WTC11 (cell line): ENCODE measurements around the gene TBC1D4. TPM values are rescaled to one million over a fixed set of nuclear protein-coding genes. Genes with fewer than 3 reads are reported as not detected.

Source experiments
- ATAC-seq: fragments of 200-7000 bp; cut with Tn5 transposase; 2 replicates; pipeline ENCODE4 v1.10.0; 2021; ENCODE audit warnings: mild to moderate bottlenecking, moderate library complexity
- CTCF ChIA-PET: fragments of 300-600 bp; sonication (Branson Sonifier 250); formaldehyde crosslinking; loops from one replicate; lab custom pipeline; 2021; ENCODE audit warnings: antibody characterized with exemption; lab: Charles Lee
- POLR2A ChIA-PET: fragments of 350-600 bp; sonication (Branson Sonifier 250); formaldehyde crosslinking; loops from one replicate; lab custom pipeline; 2021; ENCODE audit warnings: antibody characterized with exemption; lab: Charles Lee
- DNase-seq: peaks from one replicate; pipeline ENCODE4 v3.0.0; 2021; ENCODE audit warnings: low spot score
- H3K27ac Mint-ChIP-seq: 2 replicates; pipeline ENCODE4 v1.8.0; 2021; ENCODE audit warnings: mixed read lengths
- H3K27me3 Mint-ChIP-seq: 2 replicates; pipeline ENCODE4 v1.8.0; 2021; ENCODE audit warnings: low read depth, mild to moderate bottlenecking, moderate library complexity, mixed read lengths
- H3K36me3 Mint-ChIP-seq: 2 replicates; pipeline ENCODE4 v1.8.0; 2021; ENCODE audit warnings: mixed read lengths
- H3K4me1 Mint-ChIP-seq: 2 replicates; pipeline ENCODE4 v1.8.0; 2022; ENCODE audit warnings: mixed read lengths
- H3K4me3 Mint-ChIP-seq: 2 replicates; pipeline ENCODE4 v1.8.0; 2021; ENCODE audit warnings: mild to moderate bottlenecking, moderate library complexity, mixed read lengths
- H3K9me3 Mint-ChIP-seq: 2 replicates; pipeline ENCODE4 v1.8.0; 2021; ENCODE audit warnings: mixed read lengths
- CREM ChIP-seq: sonication (generic); formaldehyde crosslinking; IDR thresholded peaks from 2 replicates; pipeline ENCODE4 v1.8.1; 2022; ENCODE audit warnings: mild to moderate bottlenecking, missing genetic modification reagents, moderate library complexity
- ETV6 ChIP-seq: sonication (generic); formaldehyde crosslinking; IDR thresholded peaks from 2 replicates; pipeline ENCODE4 v1.8.1; 2022; ENCODE audit warnings: mild to moderate bottlenecking, missing genetic modification reagents
- GABPB1 ChIP-seq: sonication (generic); formaldehyde crosslinking; IDR thresholded peaks from 2 replicates; pipeline ENCODE4 v1.8.1; 2023; ENCODE audit warnings: mild to moderate bottlenecking, missing genetic modification reagents
- GRHL2 ChIP-seq: fragments of 250-450 bp; sonication (Bioruptor Pico); IDR thresholded peaks from 2 replicates; pipeline ENCODE4 v1.8.0; 2022; ENCODE audit warnings: mild to moderate bottlenecking, moderate library complexity; ENCODE audit not compliant: insufficient replicate concordance, severe bottlenecking
- JUN ChIP-seq: sonication (generic); formaldehyde crosslinking; IDR thresholded peaks from 2 replicates; pipeline ENCODE4 v1.8.0; 2023; ENCODE audit warnings: mild to moderate bottlenecking, missing genetic modification reagents
- MXD4 ChIP-seq: fragments of 250-450 bp; sonication (Bioruptor Pico); IDR thresholded peaks from 2 replicates; pipeline ENCODE4 v1.8.0; 2021; ENCODE audit warnings: mild to moderate bottlenecking, moderate library complexity, borderline replicate concordance
- NFATC4 ChIP-seq: fragments of 250-450 bp; sonication (Bioruptor Pico); IDR thresholded peaks from 2 replicates; pipeline ENCODE4 v1.9.0; 2021; ENCODE audit warnings: mild to moderate bottlenecking
- NFYB ChIP-seq: sonication (generic); formaldehyde crosslinking; conservative IDR thresholded peaks from 2 replicates; pipeline ENCODE4 v1.8.0; 2022; ENCODE audit warnings: low read depth, missing genetic modification reagents
- NR3C1 ChIP-seq: sonication (generic); formaldehyde crosslinking; conservative IDR thresholded peaks from 2 replicates; pipeline ENCODE4 v1.8.1; 2023; ENCODE audit warnings: low read depth, mild to moderate bottlenecking, missing genetic modification reagents
- OVOL2 ChIP-seq: fragments of 250-450 bp; sonication (Bioruptor Pico); IDR thresholded peaks from 2 replicates; pipeline ENCODE4 v1.9.0; 2021; ENCODE audit warnings: mild to moderate bottlenecking, borderline replicate concordance
- TEAD1 ChIP-seq: sonication (generic); formaldehyde crosslinking; IDR thresholded peaks from 2 replicates; pipeline ENCODE4 v1.8.0; 2022; ENCODE audit warnings: mild to moderate bottlenecking, missing genetic modification reagents
- ZBTB21 ChIP-seq: sonication (generic); formaldehyde crosslinking; IDR thresholded peaks from 2 replicates; pipeline ENCODE4 v1.8.1; 2023; ENCODE audit warnings: mild to moderate bottlenecking, missing genetic modification reagents, borderline replicate concordance
- ZNF121 ChIP-seq: sonication (generic); formaldehyde crosslinking; IDR thresholded peaks from 2 replicates; pipeline ENCODE4 v1.8.0; 2023; ENCODE audit warnings: missing genetic modification reagents
- ZNF232 ChIP-seq: sonication (generic); formaldehyde crosslinking; IDR thresholded peaks from 2 replicates; pipeline ENCODE4 v1.8.0; 2022; ENCODE audit warnings: mild to moderate bottlenecking, missing genetic modification reagents
- ZNF416 ChIP-seq: fragments of 250-450 bp; sonication (Bioruptor Pico); IDR thresholded peaks from 2 replicates; pipeline ENCODE4 v1.9.0; 2021; ENCODE audit warnings: mild to moderate bottlenecking, inconsistent platforms
- ZNF671 ChIP-seq: fragments of 250-450 bp; sonication (Bioruptor Pico); IDR thresholded peaks from 2 replicates; pipeline ENCODE4 v1.8.0; 2021; ENCODE audit warnings: mild to moderate bottlenecking
- total RNA-seq: library from RNA; stranded (reverse); gene quantifications from 3 replicates; pipeline ENCODE4 v1.2.3, GENCODE V29; 2021
- TF ChIP-seq, protein P1 (sequence below): sonication (generic); formaldehyde crosslinking; IDR thresholded peaks from 2 replicates; pipeline ENCODE4 v1.8.1; 2022; ENCODE audit warnings: mild to moderate bottlenecking, moderate library complexity, missing genetic modification reagents
- TF ChIP-seq, protein P2 (sequence below): sonication (generic); formaldehyde crosslinking; IDR thresholded peaks from 2 replicates; pipeline ENCODE4 v1.8.1; 2023; ENCODE audit warnings: mild to moderate bottlenecking, missing genetic modification reagents, moderate library complexity
- TF ChIP-seq, protein P3 (sequence below): sonication (generic); formaldehyde crosslinking; IDR thresholded peaks from 2 replicates; pipeline ENCODE4 v1.8.1; 2022; ENCODE audit warnings: low read depth, mild to moderate bottlenecking, moderate library complexity, missing genetic modification reagents, borderline replicate concordance
- TF ChIP-seq, protein P4 (sequence below): sonication (generic); formaldehyde crosslinking; conservative IDR thresholded peaks from 2 replicates; pipeline ENCODE4 v1.8.1; 2022; ENCODE audit warnings: mild to moderate bottlenecking, missing genetic modification reagents
- TF ChIP-seq, protein P5 (sequence below): sonication (generic); formaldehyde crosslinking; IDR thresholded peaks from 2 replicates; pipeline ENCODE4 v1.8.1; 2022; ENCODE audit warnings: low read depth, missing genetic modification reagents, borderline replicate concordance
- TF ChIP-seq, protein P6 (sequence below): sonication (generic); formaldehyde crosslinking; IDR thresholded peaks from 2 replicates; pipeline ENCODE4 v1.8.1; 2023; ENCODE audit warnings: mild to moderate bottlenecking, missing genetic modification reagents, borderline replicate concordance
- TF ChIP-seq, protein P7 (sequence below): sonication (generic); formaldehyde crosslinking; IDR thresholded peaks from 2 replicates; pipeline ENCODE4 v1.8.0; 2022; ENCODE audit warnings: mild to moderate bottlenecking, missing genetic modification reagents
- TF ChIP-seq, protein P8 (sequence below): sonication (generic); formaldehyde crosslinking; IDR thresholded peaks from 2 replicates; pipeline ENCODE4 v1.8.1; 2022; ENCODE audit warnings: missing genetic modification reagents, borderline replicate concordance

TBC1D4 gene
- total RNA-seq, 1 experiment from 2014 or later, result 37.1 TPM

DNA sequence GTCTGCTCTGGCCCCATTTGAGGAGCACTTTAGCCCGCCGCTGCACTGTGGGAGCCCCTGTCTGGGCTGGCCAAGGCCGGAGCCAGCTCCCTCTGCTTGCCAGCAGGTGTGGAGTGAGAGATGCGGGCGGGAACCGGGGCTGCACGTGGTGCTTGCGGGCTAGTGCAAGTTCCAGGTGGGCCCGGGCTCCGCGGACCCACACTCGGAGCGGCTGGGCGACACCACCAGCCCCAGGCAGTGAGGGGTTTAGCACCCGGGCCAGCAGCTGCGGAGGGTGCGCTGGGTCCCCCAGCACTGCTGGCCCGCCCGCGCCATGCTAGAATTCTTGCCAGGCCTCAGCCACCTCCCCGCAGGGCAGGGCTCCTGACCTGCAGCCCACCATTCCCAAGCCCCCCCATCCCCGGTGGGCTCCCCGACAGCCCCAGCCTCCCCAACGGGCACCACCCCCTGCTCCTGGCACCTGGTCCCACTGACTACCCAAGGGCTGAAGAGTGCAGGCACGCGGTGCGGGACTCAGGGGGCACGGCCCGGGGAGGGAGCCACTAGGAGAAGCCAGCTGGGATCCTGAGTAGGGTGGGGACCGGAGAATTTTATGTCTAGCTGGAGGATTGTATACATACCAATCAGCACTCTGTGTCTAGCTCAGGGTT lies 36.6 kb upstream of the TBC1D4 start:
- ATAC-seq (no peak), DNase-seq (no peak)
- no peak for TF ChIP-seq TEAD1 (CRISPR knock-in tag)
- TF ChIP-seq, protein P1, sequence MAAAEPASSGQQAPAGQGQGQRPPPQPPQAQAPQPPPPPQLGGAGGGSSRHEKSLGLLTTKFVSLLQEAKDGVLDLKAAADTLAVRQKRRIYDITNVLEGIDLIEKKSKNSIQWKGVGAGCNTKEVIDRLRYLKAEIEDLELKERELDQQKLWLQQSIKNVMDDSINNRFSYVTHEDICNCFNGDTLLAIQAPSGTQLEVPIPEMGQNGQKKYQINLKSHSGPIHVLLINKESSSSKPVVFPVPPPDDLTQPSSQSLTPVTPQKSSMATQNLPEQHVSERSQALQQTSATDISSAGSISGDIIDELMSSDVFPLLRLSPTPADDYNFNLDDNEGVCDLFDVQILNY, result no peak
- no peak for TF ChIP-seq MXD4 (CRISPR knock-in tag)
- TF ChIP-seq ZNF121, result no peak
- TF ChIP-seq NFYB (CRISPR knock-in tag), result no peak
- TF ChIP-seq, protein P2, sequence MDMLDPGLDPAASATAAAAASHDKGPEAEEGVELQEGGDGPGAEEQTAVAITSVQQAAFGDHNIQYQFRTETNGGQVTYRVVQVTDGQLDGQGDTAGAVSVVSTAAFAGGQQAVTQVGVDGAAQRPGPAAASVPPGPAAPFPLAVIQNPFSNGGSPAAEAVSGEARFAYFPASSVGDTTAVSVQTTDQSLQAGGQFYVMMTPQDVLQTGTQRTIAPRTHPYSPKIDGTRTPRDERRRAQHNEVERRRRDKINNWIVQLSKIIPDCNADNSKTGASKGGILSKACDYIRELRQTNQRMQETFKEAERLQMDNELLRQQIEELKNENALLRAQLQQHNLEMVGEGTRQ, result no peak
- no peak for TF ChIP-seq GRHL2
- TF ChIP-seq ZNF671 (CRISPR knock-in tag), result no peak
- TF ChIP-seq ZNF232 (CRISPR knock-in tag), result no peak
- TF ChIP-seq NFATC4 (CRISPR knock-in tag), result no peak
- no peak overlapping the region for H3K27ac Mint-ChIP-seq
- H3K9me3 Mint-ChIP-seq, result peaks cover 53% of the 10 kb centered on the region
- CTCF ChIA-PET, result no interaction called here
- POLR2A ChIA-PET, result interaction anchor here (0.6 kb wide), 1 partner anchor 15 kb away, joined by 4 read pairs; no protein-coding TSS in a partner anchor
- peaks cover 27% of the 10 kb centered on the region for H3K36me3 Mint-ChIP-seq
- H3K4me1 Mint-ChIP-seq, result no peaks in the 10 kb centered on the region
- H3K4me3 Mint-ChIP-seq, result no peak overlapping the region
- no peaks in the 10 kb centered on the region; the same call in 1 of the 2 replicates for H3K27me3 Mint-ChIP-seq

DNA sequence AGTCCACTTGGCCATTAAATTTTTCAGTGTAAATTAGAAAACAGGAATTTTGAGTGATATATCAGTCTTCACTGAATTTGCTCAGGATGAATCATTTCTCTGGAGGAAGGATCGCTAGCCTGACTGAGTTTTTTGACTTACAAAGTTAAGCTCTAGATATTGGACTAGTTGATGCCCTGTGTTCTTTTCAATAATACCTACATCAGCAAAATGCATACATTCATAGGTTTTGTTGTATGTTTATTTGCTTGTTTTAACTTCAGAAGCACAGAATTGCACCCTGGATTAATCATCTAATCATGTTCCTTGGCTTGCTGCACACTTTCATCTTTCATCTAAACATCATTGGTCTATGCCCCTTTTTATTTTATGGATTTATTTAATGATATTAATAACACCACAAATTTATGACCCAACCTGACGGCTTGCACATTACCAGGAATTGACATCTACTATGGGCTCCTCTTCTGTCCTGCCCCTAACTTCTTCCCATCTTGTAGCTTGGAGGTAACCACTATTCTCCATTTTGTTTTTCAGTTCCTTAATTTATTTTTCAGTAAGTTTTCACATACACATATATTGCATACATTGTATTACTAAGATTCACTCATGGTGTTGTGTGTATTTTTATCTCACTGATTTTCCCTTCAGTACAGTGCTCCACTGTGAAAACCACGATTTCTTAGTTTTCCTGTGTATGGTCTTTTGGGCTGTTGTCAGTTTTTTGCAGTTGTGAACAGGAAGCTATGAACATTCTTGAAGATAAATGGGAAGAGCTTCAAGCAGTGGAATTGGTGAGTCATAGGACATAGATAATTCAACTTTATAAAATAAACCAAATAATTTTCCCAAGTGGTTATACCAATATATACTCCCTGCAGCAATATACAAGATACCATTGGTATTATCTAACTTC lies 32.4 kb upstream of the TBC1D4 start:
- CTCF ChIA-PET, result no interaction called here
- no peak for TF ChIP-seq ZNF232 (CRISPR knock-in tag)
- no peak for TF ChIP-seq GABPB1
- TF ChIP-seq ZBTB21, result no peak
- TF ChIP-seq CREM (CRISPR knock-in tag), result no peak
- TF ChIP-seq, protein P3, sequence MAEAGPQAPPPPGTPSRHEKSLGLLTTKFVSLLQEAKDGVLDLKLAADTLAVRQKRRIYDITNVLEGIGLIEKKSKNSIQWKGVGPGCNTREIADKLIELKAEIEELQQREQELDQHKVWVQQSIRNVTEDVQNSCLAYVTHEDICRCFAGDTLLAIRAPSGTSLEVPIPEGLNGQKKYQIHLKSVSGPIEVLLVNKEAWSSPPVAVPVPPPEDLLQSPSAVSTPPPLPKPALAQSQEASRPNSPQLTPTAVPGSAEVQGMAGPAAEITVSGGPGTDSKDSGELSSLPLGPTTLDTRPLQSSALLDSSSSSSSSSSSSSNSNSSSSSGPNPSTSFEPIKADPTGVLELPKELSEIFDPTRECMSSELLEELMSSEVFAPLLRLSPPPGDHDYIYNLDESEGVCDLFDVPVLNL (CRISPR knock-in tag), result no peak
- TF ChIP-seq, protein P4, sequence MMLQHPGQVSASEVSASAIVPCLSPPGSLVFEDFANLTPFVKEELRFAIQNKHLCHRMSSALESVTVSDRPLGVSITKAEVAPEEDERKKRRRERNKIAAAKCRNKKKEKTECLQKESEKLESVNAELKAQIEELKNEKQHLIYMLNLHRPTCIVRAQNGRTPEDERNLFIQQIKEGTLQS (CRISPR knock-in tag), result no peak
- TF ChIP-seq, protein P5, sequence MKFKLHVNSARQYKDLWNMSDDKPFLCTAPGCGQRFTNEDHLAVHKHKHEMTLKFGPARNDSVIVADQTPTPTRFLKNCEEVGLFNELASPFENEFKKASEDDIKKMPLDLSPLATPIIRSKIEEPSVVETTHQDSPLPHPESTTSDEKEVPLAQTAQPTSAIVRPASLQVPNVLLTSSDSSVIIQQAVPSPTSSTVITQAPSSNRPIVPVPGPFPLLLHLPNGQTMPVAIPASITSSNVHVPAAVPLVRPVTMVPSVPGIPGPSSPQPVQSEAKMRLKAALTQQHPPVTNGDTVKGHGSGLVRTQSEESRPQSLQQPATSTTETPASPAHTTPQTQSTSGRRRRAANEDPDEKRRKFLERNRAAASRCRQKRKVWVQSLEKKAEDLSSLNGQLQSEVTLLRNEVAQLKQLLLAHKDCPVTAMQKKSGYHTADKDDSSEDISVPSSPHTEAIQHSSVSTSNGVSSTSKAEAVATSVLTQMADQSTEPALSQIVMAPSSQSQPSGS (CRISPR knock-in tag), result no peak
- TF ChIP-seq OVOL2 (CRISPR knock-in tag), result no peak
- no peak for TF ChIP-seq NR3C1 (CRISPR knock-in tag)
- TF ChIP-seq JUN (CRISPR knock-in tag), result no peak
- TF ChIP-seq, protein P6, sequence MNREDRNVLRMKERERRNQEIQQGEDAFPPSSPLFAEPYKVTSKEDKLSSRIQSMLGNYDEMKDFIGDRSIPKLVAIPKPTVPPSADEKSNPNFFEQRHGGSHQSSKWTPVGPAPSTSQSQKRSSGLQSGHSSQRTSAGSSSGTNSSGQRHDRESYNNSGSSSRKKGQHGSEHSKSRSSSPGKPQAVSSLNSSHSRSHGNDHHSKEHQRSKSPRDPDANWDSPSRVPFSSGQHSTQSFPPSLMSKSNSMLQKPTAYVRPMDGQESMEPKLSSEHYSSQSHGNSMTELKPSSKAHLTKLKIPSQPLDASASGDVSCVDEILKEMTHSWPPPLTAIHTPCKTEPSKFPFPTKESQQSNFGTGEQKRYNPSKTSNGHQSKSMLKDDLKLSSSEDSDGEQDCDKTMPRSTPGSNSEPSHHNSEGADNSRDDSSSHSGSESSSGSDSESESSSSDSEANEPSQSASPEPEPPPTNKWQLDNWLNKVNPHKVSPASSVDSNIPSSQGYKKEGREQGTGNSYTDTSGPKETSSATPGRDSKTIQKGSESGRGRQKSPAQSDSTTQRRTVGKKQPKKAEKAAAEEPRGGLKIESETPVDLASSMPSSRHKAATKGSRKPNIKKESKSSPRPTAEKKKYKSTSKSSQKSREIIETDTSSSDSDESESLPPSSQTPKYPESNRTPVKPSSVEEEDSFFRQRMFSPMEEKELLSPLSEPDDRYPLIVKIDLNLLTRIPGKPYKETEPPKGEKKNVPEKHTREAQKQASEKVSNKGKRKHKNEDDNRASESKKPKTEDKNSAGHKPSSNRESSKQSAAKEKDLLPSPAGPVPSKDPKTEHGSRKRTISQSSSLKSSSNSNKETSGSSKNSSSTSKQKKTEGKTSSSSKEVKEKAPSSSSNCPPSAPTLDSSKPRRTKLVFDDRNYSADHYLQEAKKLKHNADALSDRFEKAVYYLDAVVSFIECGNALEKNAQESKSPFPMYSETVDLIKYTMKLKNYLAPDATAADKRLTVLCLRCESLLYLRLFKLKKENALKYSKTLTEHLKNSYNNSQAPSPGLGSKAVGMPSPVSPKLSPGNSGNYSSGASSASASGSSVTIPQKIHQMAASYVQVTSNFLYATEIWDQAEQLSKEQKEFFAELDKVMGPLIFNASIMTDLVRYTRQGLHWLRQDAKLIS, result no peak
- no peak for TF ChIP-seq ETV6
- TF ChIP-seq, protein P7, sequence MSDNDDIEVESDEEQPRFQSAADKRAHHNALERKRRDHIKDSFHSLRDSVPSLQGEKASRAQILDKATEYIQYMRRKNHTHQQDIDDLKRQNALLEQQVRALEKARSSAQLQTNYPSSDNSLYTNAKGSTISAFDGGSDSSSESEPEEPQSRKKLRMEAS, result no peak
- TF ChIP-seq, protein P8, sequence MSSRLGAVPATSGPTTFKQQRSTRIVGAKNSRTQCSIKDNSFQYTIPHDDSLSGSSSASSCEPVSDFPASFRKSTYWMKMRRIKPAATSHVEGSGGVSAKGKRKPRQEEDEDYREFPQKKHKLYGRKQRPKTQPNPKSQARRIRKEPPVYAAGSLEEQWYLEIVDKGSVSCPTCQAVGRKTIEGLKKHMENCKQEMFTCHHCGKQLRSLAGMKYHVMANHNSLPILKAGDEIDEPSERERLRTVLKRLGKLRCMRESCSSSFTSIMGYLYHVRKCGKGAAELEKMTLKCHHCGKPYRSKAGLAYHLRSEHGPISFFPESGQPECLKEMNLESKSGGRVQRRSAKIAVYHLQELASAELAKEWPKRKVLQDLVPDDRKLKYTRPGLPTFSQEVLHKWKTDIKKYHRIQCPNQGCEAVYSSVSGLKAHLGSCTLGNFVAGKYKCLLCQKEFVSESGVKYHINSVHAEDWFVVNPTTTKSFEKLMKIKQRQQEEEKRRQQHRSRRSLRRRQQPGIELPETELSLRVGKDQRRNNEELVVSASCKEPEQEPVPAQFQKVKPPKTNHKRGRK (CRISPR knock-in tag), result no peak
- TF ChIP-seq ZNF416, result no peak

More for the DNA sequence above, 32.4 kb upstream of the TBC1D4 start:
- H3K4me3 Mint-ChIP-seq, result no peak overlapping the region
- no peak for DNase-seq
- POLR2A ChIA-PET, result no interaction called here
- ATAC-seq, result no peak
- H3K9me3 Mint-ChIP-seq, result peaks cover 22% of the 10 kb centered on the region
- no peaks in the 10 kb centered on the region for H3K4me1 Mint-ChIP-seq
- H3K27ac Mint-ChIP-seq, result no peak overlapping the region
- peaks cover 12% of the 10 kb centered on the region for H3K36me3 Mint-ChIP-seq
- no peaks in the 10 kb centered on the region for H3K27me3 Mint-ChIP-seq
